ENCODE measurements around the gene HSD17B2.
"Not testable (repeated sequence)": the region's sequence is repeated elsewhere in the genome, so short reads cannot be mapped to it uniquely, and the experiment has no call there.

HSD17B2 gene

GRCh38 chr16:82135844-82136243 is 100.8 kb downstream of the HSD17B2 start:
- no peak for DNase-seq (ENCODE audit: low read depth)

DNA sequence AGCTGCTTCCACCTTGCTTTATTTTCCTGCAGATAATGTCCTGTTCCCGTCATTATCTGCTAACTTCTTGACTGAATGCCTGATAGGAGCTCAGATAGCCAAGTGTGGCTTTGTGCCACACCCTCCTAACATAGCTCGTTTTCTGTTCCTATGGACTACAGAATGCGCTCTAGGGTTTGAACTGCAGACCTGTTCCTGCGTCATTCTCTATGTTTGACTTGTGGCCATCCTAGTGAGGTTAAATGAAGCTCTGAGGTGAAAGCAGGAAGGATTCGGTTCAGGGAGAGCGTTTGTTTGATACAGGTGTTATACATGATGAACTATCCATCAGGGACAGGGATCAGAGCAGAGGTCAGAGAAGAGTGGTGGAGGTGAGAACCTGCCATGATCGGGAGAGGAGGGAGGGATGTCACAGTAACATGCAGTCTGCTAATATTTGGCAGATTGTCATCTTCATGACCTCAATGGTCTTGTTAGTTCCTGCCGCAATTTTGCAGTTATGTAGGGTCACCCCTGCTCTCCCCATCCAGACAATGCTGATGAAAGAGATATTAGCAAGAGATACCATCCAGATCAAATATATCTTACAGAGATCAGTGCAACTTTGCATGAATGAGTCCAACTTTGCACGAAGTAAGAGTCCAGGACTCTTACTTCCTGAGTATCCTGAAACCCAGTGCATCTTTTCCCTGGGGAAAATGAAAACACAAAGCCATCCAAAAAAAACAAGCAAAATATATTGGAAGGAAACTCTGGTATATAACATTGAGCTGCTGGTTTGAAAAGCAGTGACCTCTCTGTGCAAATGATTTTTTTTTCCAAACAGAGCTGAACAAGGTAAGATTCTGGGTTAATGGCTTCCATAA is 102.1 kb downstream of the HSD17B2 start:
- DNase-seq (ENCODE audit: low read depth) = no peak

GRCh38 chr16:82137822-82138167 is 102.7 kb downstream of the HSD17B2 start:
- no peak for DNase-seq (ENCODE audit: low read depth)

DNA sequence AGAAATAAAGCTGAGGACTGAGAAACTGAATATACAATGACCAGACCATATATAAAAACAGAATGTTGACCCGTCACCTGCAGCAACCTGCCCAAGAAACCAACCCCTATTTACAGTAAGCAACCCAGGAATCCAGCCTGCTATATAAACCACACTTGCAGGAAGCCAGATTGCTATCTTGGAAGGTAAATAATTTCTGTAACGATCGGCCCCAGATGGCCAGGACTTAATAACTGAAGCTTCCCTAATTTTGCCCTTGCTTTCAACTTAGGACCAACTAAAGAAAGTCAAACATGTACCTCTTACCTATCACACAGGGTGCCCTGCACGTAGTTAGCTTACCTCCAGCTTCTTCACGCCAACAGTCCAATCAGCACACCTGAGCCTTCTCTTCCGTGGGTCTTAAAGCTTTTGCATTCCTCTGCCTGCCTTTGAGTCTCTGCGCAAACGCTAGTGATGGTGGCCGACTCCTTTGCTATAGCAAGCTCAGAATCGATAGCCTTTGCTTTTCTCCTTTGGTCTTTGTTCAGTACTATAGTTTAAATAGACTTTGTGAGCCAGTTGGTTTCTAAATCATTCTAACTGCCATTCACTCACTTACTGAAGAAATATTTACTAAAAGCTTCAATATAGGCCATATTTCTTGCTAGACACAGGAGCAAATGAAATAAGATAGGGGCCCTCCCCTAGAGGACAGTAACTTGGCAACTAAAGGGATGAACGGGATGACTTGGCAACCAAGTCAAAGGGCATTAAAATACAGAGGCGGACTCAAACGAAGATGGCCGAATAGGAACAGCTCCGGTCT is 103.6 kb downstream of the HSD17B2 start:
- DNase-seq (ENCODE audit: low read depth) = no peak

GRCh38 chr16:82139286-82139571 is 104.2 kb downstream of the HSD17B2 start:
- not testable (repeated sequence) for DNase-seq (ENCODE audit: low read depth)

DNA sequence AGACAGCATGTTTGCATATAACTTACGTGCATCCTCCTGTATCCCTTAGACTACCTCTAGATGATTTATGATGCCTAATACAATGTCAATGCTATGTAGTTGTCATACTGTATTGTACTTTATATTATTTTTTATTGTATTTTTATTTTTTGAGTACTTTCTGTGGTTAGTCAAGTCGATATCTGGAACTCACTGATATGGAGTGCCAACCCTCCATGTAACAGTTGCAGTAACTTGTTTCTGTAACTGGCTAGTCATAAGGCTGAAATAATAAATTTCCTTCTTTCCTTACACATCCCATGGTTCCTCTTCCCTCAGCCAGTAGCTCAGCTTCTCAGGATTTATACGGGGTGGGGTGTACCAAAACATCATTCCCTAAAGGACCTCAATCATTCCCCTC is 111.5 kb downstream of the HSD17B2 start:
- no peak for DNase-seq (ENCODE audit: low read depth)

GRCh38 chr16:82146957-82147356 is 111.9 kb downstream of the HSD17B2 start:
- no peak for DNase-seq (ENCODE audit: low read depth)

- DNase-seq (ENCODE audit: low read depth) = no peak
Observed at GRCh38 chr16:82147546-82147945, 112.5 kb downstream of the HSD17B2 start.

All from GM04504 (cell line).